SK-N-MC (cell line): Measurements from ENCODE around the gene GDF7.

Source experiments
- EZH2 ChIP-seq: fragments of 200-600 bp; sonication (generic); IDR thresholded peaks from one replicate; pipeline ENCODE4 v1.6.1; 2017; ENCODE audit warnings: antibody characterized with exemption
- POLR2AphosphoS5 ChIP-seq: IDR thresholded peaks from 2 replicates; pipeline ENCODE4 v1.6.1; 2012; ENCODE audit warnings: mild to moderate bottlenecking, low read depth, low read length, borderline replicate concordance

- TF ChIP-seq POLR2AphosphoS5 (no peak), EZH2 (no peak)
Observed at GRCh38 chr2:20661421-20662307, 5.3 kb upstream of the GDF7 start.
